SHP77 (cell line): ENCODE data around the gene MBP.

ENCODE experiments used
- DNase-seq, 2 experiments: peaks; one replicate each; lab custom pipeline; 2025; lab: John Stamatoyannopoulos, UW

MBP gene

GRCh38 chr18:76986406-76986805 lies 146.2 kb downstream of the MBP start:
- no peak for DNase-seq

GRCh38 chr18:76985951-76986236 lies 146.7 kb downstream of the MBP start:
- DNase-seq = no peak

- DNase-seq = no peak
These were observed 147.2 kb downstream of the MBP start for GRCh38 chr18:76985156-76985950.

GRCh38 chr18:76984193-76985155 lies 148.1 kb downstream of the MBP start:
- no peak for DNase-seq

DNA sequence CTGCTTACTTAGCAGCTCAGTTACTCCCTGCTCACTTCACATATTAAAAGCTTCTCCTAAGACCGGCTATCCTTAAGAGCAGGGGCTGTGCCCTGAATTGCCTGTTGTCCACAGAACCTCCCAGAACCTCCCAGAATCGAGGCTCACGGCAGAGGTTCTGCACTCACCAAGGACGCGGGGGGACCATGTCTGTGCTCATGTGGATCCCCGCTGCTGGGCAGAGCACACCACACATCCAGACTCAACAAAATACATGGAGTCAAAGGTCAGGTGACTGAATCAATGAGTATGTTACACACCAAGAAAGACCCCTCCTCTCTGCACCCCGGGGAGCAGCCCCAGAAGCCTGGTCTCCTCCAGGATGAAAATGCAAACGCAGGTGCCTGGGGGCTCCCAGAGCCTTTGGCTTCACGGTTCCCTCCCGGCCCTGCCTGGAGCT lies 149.0 kb downstream of the MBP start:
- no peak for DNase-seq

GRCh38 chr18:76982841-76983583 lies 149.6 kb downstream of the MBP start:
- peak; percentile 53 to 68 for DNase-seq

DNA sequence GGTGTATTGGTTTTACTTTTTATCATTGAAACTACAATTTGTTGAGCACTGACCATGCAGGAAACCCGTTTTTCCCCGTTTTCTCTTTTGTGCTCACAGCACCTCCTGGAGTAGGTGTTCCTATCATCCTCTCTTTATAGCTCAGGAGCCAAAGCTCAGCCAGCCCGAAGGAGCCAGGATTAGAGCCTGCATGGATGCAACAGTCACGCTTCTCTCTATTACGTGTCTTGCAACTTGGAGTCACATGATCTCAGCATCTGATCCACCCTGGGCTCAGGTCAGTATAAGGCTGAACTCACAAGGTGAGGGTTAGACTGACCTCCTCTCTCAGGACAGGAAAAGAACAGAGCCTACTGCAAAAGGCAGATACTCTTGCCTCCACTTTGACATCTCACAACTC lies 150.5 kb downstream of the MBP start:
- DNase-seq = no peak

- no peak for DNase-seq
These were observed 151.1 kb downstream of the MBP start for GRCh38 chr18:76981396-76981968.

DNA sequence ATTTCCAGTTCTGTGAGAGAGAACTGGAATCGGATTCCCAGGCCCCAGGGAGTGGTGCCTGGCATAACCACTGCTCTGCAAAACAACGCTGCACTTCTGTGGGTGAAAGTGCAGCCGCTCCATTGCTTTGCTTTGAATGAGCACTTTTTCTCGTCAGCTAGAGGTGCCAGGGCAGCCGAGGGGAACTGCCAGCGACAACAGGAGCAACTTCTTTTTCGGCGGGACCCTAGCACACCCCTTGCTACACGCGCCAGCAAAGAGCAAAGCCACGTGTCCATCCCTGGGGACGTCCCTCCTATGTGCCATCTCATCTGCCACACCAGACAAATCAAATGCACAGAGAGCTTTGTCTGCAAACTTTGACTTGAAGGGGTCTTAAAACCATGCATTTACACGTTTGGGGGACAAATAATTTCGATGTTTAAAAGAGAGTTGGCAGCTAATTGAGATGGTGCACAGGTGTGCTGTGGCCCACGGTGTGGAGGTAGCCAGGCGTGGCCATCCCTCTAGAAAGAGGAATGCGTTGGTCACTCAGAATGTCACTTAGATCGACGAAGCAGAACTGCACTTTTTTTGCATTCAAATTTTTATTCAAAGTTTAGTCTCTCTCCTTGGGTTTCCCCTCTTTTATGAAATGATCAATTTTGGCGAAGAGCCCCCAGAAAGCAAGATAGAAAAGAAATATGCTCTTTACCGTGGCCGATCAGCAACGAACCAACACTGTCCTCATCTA lies 151.8 kb downstream of the MBP start:
- DNase-seq = no peak

- DNase-seq = no peak
These were observed 152.7 kb downstream of the MBP start for GRCh38 chr18:76979906-76980305.

DNA sequence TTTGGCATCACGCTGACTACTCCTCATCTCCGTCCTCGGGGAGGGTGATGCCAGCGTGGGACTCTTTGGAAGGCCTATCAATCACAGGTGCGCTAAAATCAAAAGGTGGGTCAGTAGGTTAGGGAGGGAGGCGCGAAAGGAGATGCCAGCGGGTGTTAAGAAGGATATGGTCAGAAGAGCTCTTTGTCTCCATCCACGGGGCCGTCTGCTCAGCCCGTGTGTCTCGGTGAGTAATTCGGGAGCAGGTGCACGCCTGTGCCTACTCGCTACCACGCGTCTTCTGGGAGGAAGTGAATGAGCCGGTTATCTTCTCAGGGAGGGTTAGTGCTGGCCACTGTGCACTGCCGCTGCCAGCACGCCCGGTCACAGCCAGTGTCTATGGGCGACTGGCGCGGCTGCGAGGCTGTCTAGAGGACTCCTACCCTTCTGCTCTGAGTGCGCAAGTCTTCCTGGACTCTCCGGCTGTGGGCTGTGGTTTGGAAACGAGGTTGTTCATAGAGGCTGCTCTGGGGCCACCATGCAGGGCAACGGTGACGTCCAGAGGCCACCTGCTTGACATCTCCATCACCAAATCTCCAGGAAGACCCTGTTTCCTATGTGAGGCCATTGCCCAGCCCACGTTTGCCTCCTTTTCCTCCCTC lies 153.4 kb downstream of the MBP start:
- no peak for DNase-seq

GRCh38 chr18:76978616-76979015 lies 154.0 kb downstream of the MBP start:
- DNase-seq = no peak

- DNase-seq = peak; percentile 4 to 28
These were observed 154.8 kb downstream of the MBP start for GRCh38 chr18:76977684-76978232.

DNA sequence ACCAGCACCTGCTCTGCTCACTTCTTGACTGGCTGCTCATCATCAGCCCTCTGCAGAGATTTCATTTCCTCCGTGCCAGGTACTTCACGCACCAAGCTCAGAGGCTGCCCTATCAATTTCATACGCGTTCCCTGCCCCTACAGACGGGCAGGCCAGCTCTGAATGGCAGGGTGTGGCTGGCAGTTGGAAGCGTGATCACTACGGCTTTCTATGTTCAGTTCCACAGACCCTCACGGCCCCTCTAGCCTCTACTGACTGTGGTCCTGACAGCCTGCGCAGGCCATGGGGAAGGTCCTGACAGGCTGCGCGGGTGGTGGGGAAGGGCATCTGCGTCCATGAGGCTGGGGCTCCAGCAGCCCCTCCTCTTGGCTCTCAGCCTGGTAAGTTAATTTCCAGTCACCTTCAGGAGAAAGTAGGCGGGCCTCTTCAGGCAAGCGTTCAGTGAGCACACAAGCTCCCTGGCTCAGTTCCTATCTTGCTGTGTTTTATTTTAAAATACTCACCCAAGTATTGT lies 155.4 kb downstream of the MBP start:
- DNase-seq = peak in 1 of 2 experiments; percentile 64

- no peak for DNase-seq
These were observed 156.9 kb downstream of the MBP start for GRCh38 chr18:76975577-76976110.

- DNase-seq = no peak
These were observed 158.2 kb downstream of the MBP start for GRCh38 chr18:76974386-76974785.

GRCh38 chr18:76973520-76974266 lies 158.9 kb downstream of the MBP start:
- no peak for DNase-seq

DNA sequence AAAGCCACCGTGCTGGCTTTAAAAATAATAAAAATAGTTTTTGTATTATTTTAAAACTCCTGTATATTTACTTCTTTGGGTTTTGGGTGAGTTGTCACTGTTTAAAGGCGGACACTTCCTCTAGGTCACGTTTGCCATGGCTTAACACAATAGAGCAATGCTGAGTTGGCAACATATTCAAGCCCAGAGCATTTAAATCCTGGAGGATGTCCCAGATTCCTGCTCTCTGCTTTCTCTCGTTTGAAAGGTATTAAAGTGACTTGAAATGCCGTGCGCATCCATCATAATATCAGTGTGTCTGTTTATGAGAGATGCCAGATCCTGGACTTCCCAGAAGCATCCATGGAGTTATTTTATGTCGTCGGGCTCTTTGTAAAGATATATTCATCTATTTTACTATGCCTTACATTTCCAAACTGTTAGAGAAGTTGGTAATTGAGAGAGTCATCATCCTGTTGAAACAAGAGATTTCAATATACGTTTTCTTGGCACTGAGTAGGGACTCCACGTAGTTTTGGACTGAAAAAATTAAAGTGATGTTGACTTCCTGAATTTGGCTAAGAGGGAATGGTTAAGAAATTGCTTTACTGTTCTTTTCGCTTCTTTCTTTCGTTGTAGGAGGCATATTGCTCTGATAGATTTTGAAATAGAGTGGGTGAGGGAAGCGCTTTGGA lies 159.6 kb downstream of the MBP start:
- DNase-seq = no peak

GRCh38 chr18:76972241-76972640 lies 160.3 kb downstream of the MBP start:
- no peak for DNase-seq
